Spleen (tissue), 3 donors: ENCODE results near the gene TM9SF4.

ENCODE experiments used
- POLR2A ChIP-seq, 3 donors: fragments of 450-650 bp; IDR thresholded peaks; one replicate each; pipeline ENCODE4 v1.5.1; 2017; ENCODE audit warnings: antibody characterized with exemption in 3 of 3, mild to moderate bottlenecking in 1 of 3
- POLR2AphosphoS5 ChIP-seq, 3 donors: sonication (generic); formaldehyde crosslinking; IDR thresholded peaks; one replicate each; pipeline ENCODE4 v1.5.1; 2017; ENCODE audit warnings: antibody characterized with exemption in 3 of 3

- TF ChIP-seq POLR2A (IDR thresholded peaks at IDR 0.05) (no peak), POLR2AphosphoS5 (IDR thresholded peaks at IDR 0.05) (no peak)
These were observed 75.6 kb downstream of the TM9SF4 start for GRCh38 chr20:32184961-32185603.
